Right lobe of liver (tissue), 6 donors: ENCODE measurements around the gene CZIB. TPM values are rescaled to one million over a fixed set of nuclear protein-coding genes. Genes with fewer than 3 reads are reported as not detected.

Experiments
- ATAC-seq, 4 donors: fragments of 200-7000 bp; cut with Tn5 transposase; one replicate each; pipeline ENCODE4 v1.9.1; 2020; ENCODE audit warnings: mild to moderate bottlenecking in 4 of 4, moderate library complexity in 4 of 4
- DNase-seq, 3 donors: peaks; one replicate each; pipeline ENCODE4 v3.0.0-alpha.2; 2020
- H3K27ac ChIP-seq, 3 donors: fragments of 200-600 bp; one replicate each; pipeline ENCODE4 v1.8.0; 2022
- H3K27me3 ChIP-seq, 2 donors: fragments of 200-600 bp; one replicate each; pipeline ENCODE4 v1.8.0; 2022
- H3K36me3 ChIP-seq, 4 donors: fragments of 200-600 bp; sonication (generic) in 1 of 4; one replicate each; pipeline versions ENCODE4 v1.5.1 to v1.8.0; 2017 to 2022; ENCODE audit warnings: control low read depth in 1 of 4
- H3K4me1 ChIP-seq, 4 donors: fragments of 200-600 bp; sonication (generic) in 1 of 4; one replicate each; pipeline versions ENCODE4 v1.5.1 to v1.8.0; 2017 to 2022; ENCODE audit warnings: control low read depth in 1 of 4
- H3K4me3 ChIP-seq, 3 donors: fragments of 200-600 bp; one replicate each; pipeline ENCODE4 v1.8.0; 2022
- H3K9me3 ChIP-seq, 4 donors: fragments of 200-600 bp; sonication (generic) in 1 of 4; one replicate each; pipeline versions ENCODE4 v1.5.1 to v1.8.0; 2017 to 2022; ENCODE audit warnings: control low read depth in 1 of 4
- POLR2A ChIP-seq: fragments of 450-650 bp; IDR thresholded peaks from one replicate; pipeline ENCODE4 v1.6.1; 2017; ENCODE audit warnings: antibody characterized with exemption, mild to moderate bottlenecking
- WGBS: methylation state at CpG from one replicate; pipeline ENCODE4 v1.1.6; 2018; ENCODE audit warnings: low coverage, low lambda C conversion rate; ENCODE audit not compliant: insufficient coverage; ENCODE audit errors: missing lambda C conversion rate; 5-methylcytosine and 5-hydroxymethylcytosine counted together
- intact Hi-C, 2 donors: fragments of 100-400 bp; cut with DNase I; formaldehyde crosslinking; loops; one replicate each; pipeline versions ENCODE4 v1.11.2 to v1.14.1; 2022
- total RNA-seq, 6 experiments: library from RNA; depleted of rRNA in 2 of 6; stranded (reverse); fragments of >200 nt in 2 of 6; fragmentation: NEBNext Ultra II Directional in 3 of 6; extraction: Animal tissue kit (Norgen Biotek cat#: 25700) in 3 of 6; gene quantifications; one replicate each; pipeline versions ENCODE4 v1.1.0 to v1.2.4, GENCODE V29; 2016 to 2023
- TF ChIP-seq, protein P1 (sequence below), 4 donors: fragments of 200-600 bp in 3 of 4; fragments of 450-650 bp in 1 of 4; IDR thresholded peaks; one replicate each; pipeline versions ENCODE4 v1.5.1 to v1.8.0; 2016 to 2022; ENCODE audit warnings: antibody characterized with exemption in 4 of 4, mild to moderate bottlenecking in 2 of 4
- donor health status: DM: no; HTN: yes; CAD: no.
- donor health status: DM: no; HTN: no; CAD: no.
- donor health status: DM: no; HTN: no; CAD: no.
- donor health status: DM: no; HTN: yes; CAD: no.
- donor health status: DM: no; HTN: yes; CAD: no.

Gene CZIB
- total RNA-seq, 6 experiments from 2014 or later, result 20.6 to 28.8 (median 24.2) TPM

DNA sequence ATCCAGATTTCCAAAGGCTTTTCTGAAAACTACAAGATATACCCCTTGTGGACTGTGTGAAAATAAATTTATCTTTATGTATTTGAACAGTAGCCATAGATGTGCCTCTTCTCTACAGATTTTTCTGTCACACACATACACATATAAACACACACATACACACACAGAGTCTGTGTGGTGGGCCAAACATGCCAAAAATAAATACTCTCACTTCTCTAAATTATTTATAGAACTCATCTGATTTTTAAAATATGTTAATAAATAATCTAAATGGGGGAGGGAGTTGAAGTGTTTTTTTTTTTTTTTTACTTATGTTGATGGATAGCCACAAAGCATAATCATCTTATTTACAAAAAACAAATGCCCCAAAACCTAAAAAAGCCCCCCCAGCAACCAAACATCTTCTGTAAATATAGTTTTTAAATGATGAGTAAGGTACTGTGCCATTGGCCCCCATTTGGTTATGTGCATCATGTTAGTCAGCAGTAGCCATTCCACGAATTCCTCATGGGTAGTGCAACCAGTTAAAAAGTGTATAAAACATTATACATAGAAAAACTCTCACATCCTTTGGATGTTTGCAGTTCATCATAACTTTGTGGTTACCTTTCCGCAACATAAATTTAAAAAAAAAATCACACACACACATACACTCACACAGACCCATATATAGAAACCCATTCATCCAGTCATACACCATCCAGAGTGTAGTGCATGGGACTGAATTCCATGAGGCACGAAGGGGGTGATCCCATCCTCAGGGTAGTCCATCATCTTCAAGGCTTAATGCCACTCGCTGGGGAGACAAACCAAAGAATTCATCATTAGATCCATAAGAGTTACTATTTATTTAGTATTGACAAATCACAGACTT, 26.1 kb upstream of the CZIB start:
- H3K4me3 ChIP-seq, result no peak overlapping the region
- ATAC-seq (no peak), DNase-seq (no peak)
- no peak overlapping the region for H3K27ac ChIP-seq
- H3K36me3 ChIP-seq, result no peaks in the 10 kb centered on the region
- intact Hi-C loops, result no loop called here
- H3K9me3 ChIP-seq, result no peaks in the 10 kb centered on the region
- no peaks in the 10 kb centered on the region for H3K4me1 ChIP-seq
- TF ChIP-seq POLR2A, result no peak
- TF ChIP-seq, protein P1, sequence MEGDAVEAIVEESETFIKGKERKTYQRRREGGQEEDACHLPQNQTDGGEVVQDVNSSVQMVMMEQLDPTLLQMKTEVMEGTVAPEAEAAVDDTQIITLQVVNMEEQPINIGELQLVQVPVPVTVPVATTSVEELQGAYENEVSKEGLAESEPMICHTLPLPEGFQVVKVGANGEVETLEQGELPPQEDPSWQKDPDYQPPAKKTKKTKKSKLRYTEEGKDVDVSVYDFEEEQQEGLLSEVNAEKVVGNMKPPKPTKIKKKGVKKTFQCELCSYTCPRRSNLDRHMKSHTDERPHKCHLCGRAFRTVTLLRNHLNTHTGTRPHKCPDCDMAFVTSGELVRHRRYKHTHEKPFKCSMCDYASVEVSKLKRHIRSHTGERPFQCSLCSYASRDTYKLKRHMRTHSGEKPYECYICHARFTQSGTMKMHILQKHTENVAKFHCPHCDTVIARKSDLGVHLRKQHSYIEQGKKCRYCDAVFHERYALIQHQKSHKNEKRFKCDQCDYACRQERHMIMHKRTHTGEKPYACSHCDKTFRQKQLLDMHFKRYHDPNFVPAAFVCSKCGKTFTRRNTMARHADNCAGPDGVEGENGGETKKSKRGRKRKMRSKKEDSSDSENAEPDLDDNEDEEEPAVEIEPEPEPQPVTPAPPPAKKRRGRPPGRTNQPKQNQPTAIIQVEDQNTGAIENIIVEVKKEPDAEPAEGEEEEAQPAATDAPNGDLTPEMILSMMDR (IDR thresholded peaks at IDR 0.05), result no peak
- WGBS, result 82% methylated on average over 4 of the region's 4 CpGs
- H3K27me3 ChIP-seq, result no peaks in the 10 kb centered on the region

DNA sequence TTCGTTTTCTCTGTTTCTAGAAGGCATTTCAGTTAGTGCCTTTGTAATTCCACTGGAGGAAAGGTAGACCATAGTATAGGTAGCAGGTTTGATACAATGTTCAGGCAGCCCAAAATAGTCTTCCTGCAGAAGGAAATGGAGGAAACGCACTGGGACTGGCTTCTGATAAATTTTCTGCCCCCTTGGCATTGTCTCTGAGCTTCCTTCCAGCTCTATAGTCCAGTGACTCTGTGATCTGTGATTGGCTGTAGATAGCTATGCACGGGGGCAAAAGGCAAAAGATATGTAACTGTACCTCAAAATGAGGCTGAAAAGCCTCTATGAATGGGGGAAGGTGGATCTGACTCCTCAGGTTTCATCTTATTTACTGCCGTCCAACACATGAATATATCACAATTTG, 23.7 kb upstream of the CZIB start:
- ATAC-seq (peak in 3 of 4 donors; percentile 20 to 43 (median 41)), DNase-seq (no peak)
- TF ChIP-seq POLR2A, result no peak
- TF ChIP-seq, protein P1 (IDR thresholded peaks at IDR 0.05), result no peak
- Histone ChIP-seq H3K4me1 (no peaks in the 10 kb centered on the region), H3K4me3 (no peak overlapping the region), H3K9me3 (no peaks in the 10 kb centered on the region), H3K36me3 (no peaks in the 10 kb centered on the region), H3K27me3 (no peaks in the 10 kb centered on the region), H3K27ac (no peak overlapping the region)
- 34% methylated on average over 4 of the region's 4 CpGs for WGBS
- intact Hi-C loops, result no loop called here

DNA sequence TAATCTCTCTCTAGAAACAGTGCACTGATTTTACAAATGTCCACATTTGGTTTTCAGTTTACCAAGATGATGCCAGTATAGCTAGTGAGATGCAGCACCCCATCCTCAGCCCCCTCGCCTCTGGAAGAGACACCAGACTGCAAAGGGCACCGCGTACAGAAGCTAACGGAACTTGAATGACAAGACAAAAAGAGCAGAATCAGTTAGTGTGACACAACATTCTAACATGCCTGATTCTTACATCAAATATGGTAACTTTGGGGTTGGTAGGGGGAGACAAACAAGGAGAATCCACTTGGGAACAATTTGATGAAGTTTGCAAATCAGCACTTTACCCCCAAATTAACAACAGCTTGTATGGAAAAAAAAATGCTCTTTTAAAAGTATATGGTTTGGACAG, 21.9 kb upstream of the CZIB start:
- Histone ChIP-seq H3K27me3 (no peaks in the 10 kb centered on the region), H3K27ac (no peak overlapping the region), H3K4me1 (peaks cover 0 to 5% (median 2%) of the 10 kb centered on the region in 4 donors), H3K9me3 (no peaks in the 10 kb centered on the region), H3K4me3 (no peak overlapping the region), H3K36me3 (no peaks in the 10 kb centered on the region)
- TF ChIP-seq, protein P1 (IDR thresholded peaks at IDR 0.05), result no peak
- 65% methylated on average over 4 of the region's 4 CpGs for WGBS
- no peak for ATAC-seq
- intact Hi-C loops, result no loop called here
- DNase-seq, result no peak

DNA sequence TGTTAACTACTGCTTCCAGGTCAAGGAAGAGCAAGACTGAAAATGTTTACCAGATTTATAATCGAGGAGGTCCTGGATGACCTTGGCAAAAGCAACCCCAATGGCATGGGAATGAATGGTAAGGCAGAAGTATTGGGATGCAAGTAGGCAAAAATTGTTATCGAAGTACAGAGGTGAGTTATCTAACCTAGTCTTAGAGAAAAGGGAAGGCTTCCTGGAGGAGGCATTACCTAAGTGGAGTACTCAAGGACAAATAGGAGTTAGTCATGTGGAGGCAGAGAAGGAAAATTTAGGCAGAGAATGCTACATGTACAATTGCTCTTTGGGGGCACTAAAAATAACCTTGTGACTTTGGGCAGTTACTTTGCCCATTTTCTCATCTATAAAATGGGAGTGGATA, 21.4 kb upstream of the CZIB start:
- intact Hi-C loops, result no loop called here
- WGBS, result 90% methylated on average over 2 of the region's 2 CpGs

More for the DNA sequence above, 21.4 kb upstream of the CZIB start:
- H3K4me3 ChIP-seq, result no peak overlapping the region
- TF ChIP-seq POLR2A, result no peak
- TF ChIP-seq, protein P1 (IDR thresholded peaks at IDR 0.05), result no peak
- H3K27me3 ChIP-seq, result no peaks in the 10 kb centered on the region
- ATAC-seq (no peak), DNase-seq (no peak)
- H3K4me1 ChIP-seq, result peaks cover 0 to 10% (median 5%) of the 10 kb centered on the region in 4 donors
- H3K27ac ChIP-seq, result no peak overlapping the region
- no peaks in the 10 kb centered on the region for H3K9me3 ChIP-seq
- H3K36me3 ChIP-seq, result no peaks in the 10 kb centered on the region
